ENCODE results near the gene GRID1.

GRID1 gene

DNA sequence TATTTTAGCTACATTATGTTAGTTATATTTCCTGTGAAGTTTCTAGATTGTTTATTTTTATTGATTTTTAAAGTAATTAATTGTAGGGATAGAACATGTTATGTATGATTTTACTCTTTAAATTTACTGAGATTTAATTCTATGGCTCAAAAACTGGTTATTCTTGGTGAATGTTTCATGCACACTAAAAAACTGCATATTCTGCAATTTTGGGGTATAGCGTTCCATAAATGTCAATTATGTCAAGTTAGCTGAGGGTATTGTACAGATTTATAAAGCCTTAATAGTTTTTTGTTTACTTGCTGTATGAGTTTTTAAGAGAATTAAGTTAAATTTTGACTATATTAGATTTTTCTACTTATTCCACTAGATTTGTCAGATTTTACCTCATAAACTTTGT, 669.7 kb downstream of the GRID1 start:
- Mint-ChIP-seq H3K27ac (no peak overlapping the region), H3K9me3 (peaks cover 4% of the 10 kb centered on the region), H3K36me3 (ENCODE audit: low read depth) (no peaks in the 10 kb centered on the region), H3K4me1 (no peaks in the 10 kb centered on the region), H3K4me3 (no peak overlapping the region), H3K27me3 (ENCODE audit: low read depth) (no peaks in the 10 kb centered on the region)
- TF ChIP-seq, protein P1, sequence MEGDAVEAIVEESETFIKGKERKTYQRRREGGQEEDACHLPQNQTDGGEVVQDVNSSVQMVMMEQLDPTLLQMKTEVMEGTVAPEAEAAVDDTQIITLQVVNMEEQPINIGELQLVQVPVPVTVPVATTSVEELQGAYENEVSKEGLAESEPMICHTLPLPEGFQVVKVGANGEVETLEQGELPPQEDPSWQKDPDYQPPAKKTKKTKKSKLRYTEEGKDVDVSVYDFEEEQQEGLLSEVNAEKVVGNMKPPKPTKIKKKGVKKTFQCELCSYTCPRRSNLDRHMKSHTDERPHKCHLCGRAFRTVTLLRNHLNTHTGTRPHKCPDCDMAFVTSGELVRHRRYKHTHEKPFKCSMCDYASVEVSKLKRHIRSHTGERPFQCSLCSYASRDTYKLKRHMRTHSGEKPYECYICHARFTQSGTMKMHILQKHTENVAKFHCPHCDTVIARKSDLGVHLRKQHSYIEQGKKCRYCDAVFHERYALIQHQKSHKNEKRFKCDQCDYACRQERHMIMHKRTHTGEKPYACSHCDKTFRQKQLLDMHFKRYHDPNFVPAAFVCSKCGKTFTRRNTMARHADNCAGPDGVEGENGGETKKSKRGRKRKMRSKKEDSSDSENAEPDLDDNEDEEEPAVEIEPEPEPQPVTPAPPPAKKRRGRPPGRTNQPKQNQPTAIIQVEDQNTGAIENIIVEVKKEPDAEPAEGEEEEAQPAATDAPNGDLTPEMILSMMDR (IDR thresholded peaks at IDR 0.05; ENCODE audit: unreplicated experiment in 3 of 3): no peak

DNA sequence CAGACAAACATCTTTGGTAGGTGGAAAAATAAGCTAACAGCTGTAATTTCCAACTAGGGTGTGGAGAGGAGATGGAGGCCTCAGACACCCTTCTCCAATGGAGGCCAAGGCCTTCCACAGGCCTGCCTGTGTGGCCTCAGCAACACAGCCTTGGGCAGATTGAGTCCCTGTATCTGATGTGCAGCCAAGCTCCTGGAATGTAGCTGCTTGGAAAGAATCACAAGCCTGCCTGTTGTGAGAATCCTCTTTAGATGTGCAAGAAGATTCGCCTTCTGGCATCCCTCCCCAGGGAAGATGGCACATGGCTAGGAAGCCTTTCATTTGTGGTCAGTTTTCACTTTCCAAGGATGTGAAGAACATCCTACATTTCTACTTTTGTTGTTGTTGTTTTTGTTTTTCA, 684.0 kb downstream of the GRID1 start:
- H3K36me3 Mint-ChIP-seq (ENCODE audit: low read depth): no peaks in the 10 kb centered on the region
- peaks cover 3% of the 10 kb centered on the region for H3K9me3 Mint-ChIP-seq
- TF ChIP-seq, protein P1 (IDR thresholded peaks at IDR 0.05; ENCODE audit: unreplicated experiment in 3 of 3): no peak
- H3K4me3 Mint-ChIP-seq: no peak overlapping the region
- H3K27ac Mint-ChIP-seq: no peak overlapping the region
- no peaks in the 10 kb centered on the region for H3K4me1 Mint-ChIP-seq
- H3K27me3 Mint-ChIP-seq (ENCODE audit: low read depth): no peaks in the 10 kb centered on the region

DNA sequence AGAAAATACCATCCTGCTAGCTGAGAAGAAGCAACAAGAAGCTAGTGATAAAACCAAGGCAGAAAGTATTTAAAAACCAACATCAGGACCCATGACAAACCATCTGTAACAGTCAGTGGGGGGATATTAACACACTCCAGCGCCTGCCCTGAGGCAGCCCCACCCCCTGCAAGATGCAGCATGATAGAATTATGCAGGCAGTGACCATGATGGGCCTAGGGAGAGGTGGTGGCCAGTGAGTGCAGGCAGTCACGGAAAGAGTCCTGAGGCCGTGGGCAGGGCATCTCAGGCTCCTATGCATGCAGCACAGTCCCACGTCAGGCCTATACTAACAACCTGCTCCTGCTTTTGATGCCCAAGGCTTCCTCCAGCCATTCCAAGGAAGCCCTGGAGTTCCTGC, 686.9 kb downstream of the GRID1 start:
- no peaks in the 10 kb centered on the region for H3K4me1 Mint-ChIP-seq
- no peaks in the 10 kb centered on the region for H3K9me3 Mint-ChIP-seq
- H3K4me3 Mint-ChIP-seq: no peak overlapping the region
- TF ChIP-seq, protein P1 (IDR thresholded peaks at IDR 0.05; ENCODE audit: unreplicated experiment in 3 of 3): no peak
- no peak overlapping the region for H3K27ac Mint-ChIP-seq
- H3K27me3 Mint-ChIP-seq (ENCODE audit: low read depth): no peaks in the 10 kb centered on the region
- H3K36me3 Mint-ChIP-seq (ENCODE audit: low read depth): no peaks in the 10 kb centered on the region

DNA sequence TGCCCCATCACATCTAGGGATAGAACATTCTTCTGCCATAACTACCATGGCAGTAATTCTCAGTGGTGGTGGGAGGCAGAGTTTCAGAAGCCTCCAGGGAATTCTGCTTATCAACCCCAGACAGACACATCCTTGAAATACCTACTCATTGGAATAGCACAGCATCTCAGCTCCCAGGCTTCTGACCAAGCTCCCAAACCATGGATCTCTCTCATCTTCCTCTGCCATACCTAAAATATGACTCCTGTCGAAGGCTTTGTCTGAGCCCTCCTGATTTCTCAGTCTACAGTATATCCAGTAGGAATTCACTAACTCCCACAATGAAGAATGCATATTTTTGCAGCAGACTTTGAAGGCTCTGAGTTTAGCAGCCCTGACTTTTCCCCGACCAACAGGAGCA, 687.5 kb downstream of the GRID1 start:
- H3K27me3 Mint-ChIP-seq (ENCODE audit: low read depth): peaks cover 3% of the 10 kb centered on the region
- H3K9me3 Mint-ChIP-seq: peaks cover 2% of the 10 kb centered on the region
- no peak overlapping the region for H3K4me3 Mint-ChIP-seq
- TF ChIP-seq, protein P1 (IDR thresholded peaks at IDR 0.05; ENCODE audit: unreplicated experiment in 3 of 3): no peak
- no peak overlapping the region for H3K27ac Mint-ChIP-seq
- H3K4me1 Mint-ChIP-seq: no peaks in the 10 kb centered on the region
- H3K36me3 Mint-ChIP-seq (ENCODE audit: low read depth): no peaks in the 10 kb centered on the region

DNA sequence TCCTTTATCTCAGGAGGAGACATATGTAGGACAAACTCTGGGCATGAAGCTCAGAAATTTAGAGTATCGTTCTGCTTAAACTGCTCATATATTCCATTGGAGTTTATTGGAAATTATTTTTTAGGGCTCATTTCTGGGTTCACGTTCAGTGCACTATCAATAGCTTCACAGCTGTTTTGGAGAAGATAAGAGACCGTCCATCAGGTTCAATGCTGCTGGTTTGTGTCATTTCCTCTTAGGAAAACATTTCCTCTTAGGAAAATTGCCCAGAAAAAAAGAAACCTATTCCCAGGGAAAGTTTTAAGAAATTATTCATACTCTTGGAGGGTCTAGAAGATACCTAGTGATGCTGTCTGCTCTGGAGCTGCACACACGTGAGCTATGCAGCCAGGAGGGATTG, 691.7 kb downstream of the GRID1 start:
- peaks cover 21% of the 10 kb centered on the region for H3K9me3 Mint-ChIP-seq
- H3K27me3 Mint-ChIP-seq (ENCODE audit: low read depth): peaks cover 5% of the 10 kb centered on the region
- no peak overlapping the region for H3K27ac Mint-ChIP-seq
- H3K4me1 Mint-ChIP-seq: no peaks in the 10 kb centered on the region
- H3K36me3 Mint-ChIP-seq (ENCODE audit: low read depth): no peaks in the 10 kb centered on the region
- no peak overlapping the region for H3K4me3 Mint-ChIP-seq
- TF ChIP-seq, protein P1 (IDR thresholded peaks at IDR 0.05; ENCODE audit: unreplicated experiment in 3 of 3): no peak

DNA sequence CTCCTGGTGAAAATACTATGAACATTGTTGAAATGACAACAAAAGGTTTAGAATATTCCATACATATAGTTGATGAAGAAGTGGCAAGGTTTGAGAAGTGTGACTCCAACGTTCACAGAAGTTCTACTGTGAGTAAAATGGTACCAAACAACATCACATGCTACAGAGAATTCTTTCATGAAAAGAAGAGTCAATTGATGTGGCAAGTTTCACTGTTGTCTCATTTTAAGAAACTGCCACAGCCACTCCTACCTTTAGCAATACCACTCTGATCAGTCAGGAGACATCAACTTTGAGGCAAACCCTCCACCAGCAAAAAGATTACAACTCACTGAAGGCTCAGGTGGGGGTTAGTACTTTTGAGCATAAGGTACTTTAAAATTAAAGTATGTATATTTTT, 693.3 kb downstream of the GRID1 start:
- Mint-ChIP-seq H3K9me3 (peaks cover 21% of the 10 kb centered on the region), H3K27ac (no peak overlapping the region), H3K4me1 (no peaks in the 10 kb centered on the region), H3K36me3 (ENCODE audit: low read depth) (no peaks in the 10 kb centered on the region), H3K4me3 (no peak overlapping the region), H3K27me3 (ENCODE audit: low read depth) (peaks cover 5% of the 10 kb centered on the region)
- TF ChIP-seq, protein P1 (IDR thresholded peaks at IDR 0.05; ENCODE audit: unreplicated experiment in 3 of 3): no peak

Data from nephron (organoid).